Activated CD4-positive, alpha-beta T cell treated with anti-CD3 and anti-CD28 coated beads, Interleukin-2, amount 10 ng/mL, durations not matched to agents 7 days and 5 days (primary cell): ENCODE data around the gene APOBEC3F. TPM values are rescaled to one million over a fixed set of nuclear protein-coding genes. Genes with fewer than 3 reads are reported as not detected.

Experiments used
- CTCF ChIA-PET: fragments of 350-600 bp; sonication (Branson Sonifier 250); formaldehyde crosslinking; loops from one replicate; lab custom pipeline; 2021; ENCODE audit warnings: antibody characterized with exemption; lab: Charles Lee
- POLR2A ChIA-PET: fragments of 350-600 bp; sonication (Branson Sonifier 250); formaldehyde crosslinking; loops from one replicate; lab custom pipeline; 2021; ENCODE audit warnings: antibody characterized with exemption; lab: Charles Lee
- DNase-seq: peaks from one replicate; pipeline ENCODE4 v3.0.0-alpha.2; 2020
- H3K27ac Mint-ChIP-seq: one replicate; pipeline ENCODE4 v1.8.0; 2021; ENCODE audit warnings: mild to moderate bottlenecking, moderate library complexity, mixed read lengths
- H3K27me3 Mint-ChIP-seq: one replicate; pipeline ENCODE4 v1.8.0; 2021; ENCODE audit warnings: mixed read lengths
- H3K36me3 Mint-ChIP-seq: one replicate; pipeline ENCODE4 v1.8.0; 2021; ENCODE audit warnings: low read depth, mixed read lengths
- H3K4me1 Mint-ChIP-seq: one replicate; pipeline ENCODE4 v1.8.0; 2021; ENCODE audit warnings: mixed read lengths
- H3K4me3 Mint-ChIP-seq: one replicate; pipeline ENCODE4 v1.8.0; 2021; ENCODE audit warnings: mild to moderate bottlenecking, moderate library complexity, mixed read lengths
- H3K9me3 Mint-ChIP-seq: one replicate; pipeline ENCODE4 v1.8.0; 2021; ENCODE audit warnings: mixed read lengths
- total RNA-seq, 2 experiments: library from RNA; stranded (reverse); gene quantifications; one replicate each; pipeline ENCODE4 v1.2.3, GENCODE V29; 2021

Gene APOBEC3F
- total RNA-seq, 2 experiments from 2014 or later: 27.9 to 33.8 TPM

DNA sequence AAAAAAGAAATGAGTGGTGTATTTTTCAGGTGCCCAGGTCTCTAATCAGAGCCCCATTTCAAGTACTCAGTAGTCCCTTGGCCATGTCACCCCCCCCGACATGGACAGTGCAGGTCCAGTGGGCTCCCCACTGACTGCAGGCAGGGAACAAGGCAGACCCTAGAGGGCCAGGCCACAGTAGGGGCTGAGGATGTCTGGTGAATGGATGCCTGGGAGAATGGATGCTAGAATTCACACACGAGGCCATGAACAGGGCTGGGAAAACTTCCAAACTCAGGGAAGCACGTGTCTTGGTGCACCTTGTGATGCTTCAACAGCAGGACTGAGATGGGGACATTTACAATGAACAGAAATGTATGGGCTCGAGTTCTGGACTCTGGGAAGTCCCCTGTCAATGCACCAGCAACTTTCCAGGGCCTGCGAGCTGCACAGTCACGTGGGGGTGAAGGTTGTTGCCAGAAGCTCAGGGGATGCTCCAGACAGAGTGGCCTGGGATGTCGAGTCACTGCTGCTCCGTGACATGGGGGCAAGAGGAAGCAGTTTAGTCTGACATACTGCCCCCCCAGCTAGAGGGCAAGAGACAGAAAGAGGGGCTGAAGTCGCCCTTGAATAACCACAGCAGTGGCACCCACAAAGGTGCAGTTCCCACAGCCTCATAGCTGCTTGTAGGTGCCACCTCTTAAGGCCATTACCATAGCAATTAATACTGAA, 39.5 kb downstream of the APOBEC3F start:
- H3K27ac Mint-ChIP-seq: peak overlapping the region; percentile 64

GRCh38 chr22:39081016-39081415, 40.4 kb downstream of the APOBEC3F start:
- CTCF ChIA-PET: interaction anchor here (0.7 kb wide), 1 partner anchor 431 kb away, joined by 3 read pairs; no protein-coding TSS in a partner anchor
- POLR2A ChIA-PET: no interaction called here
- no peaks in the 10 kb centered on the region for H3K27me3 Mint-ChIP-seq
- no peaks in the 10 kb centered on the region for H3K9me3 Mint-ChIP-seq
- H3K27ac Mint-ChIP-seq: peak overlapping the region; percentile 74
- peaks cover 48% of the 10 kb centered on the region for H3K36me3 Mint-ChIP-seq
- peaks cover 65% of the 10 kb centered on the region for H3K4me1 Mint-ChIP-seq
- no peak overlapping the region for H3K4me3 Mint-ChIP-seq
- DNase-seq: no peak

More for the DNA sequence above, 39.5 kb downstream of the APOBEC3F start:
- POLR2A ChIA-PET: no interaction called here
- no peak for DNase-seq
- Mint-ChIP-seq H3K4me1 (peaks cover 62% of the 10 kb centered on the region), H3K27me3 (no peaks in the 10 kb centered on the region), H3K36me3 (peaks cover 42% of the 10 kb centered on the region), H3K9me3 (no peaks in the 10 kb centered on the region), H3K4me3 (no peak overlapping the region)
- CTCF ChIA-PET: interaction anchor here (0.7 to 1.2 kb wide), 2 partner anchors 9 to 432 kb away, joined by 3 to 6 read pairs; no protein-coding TSS in a partner anchor

DNA sequence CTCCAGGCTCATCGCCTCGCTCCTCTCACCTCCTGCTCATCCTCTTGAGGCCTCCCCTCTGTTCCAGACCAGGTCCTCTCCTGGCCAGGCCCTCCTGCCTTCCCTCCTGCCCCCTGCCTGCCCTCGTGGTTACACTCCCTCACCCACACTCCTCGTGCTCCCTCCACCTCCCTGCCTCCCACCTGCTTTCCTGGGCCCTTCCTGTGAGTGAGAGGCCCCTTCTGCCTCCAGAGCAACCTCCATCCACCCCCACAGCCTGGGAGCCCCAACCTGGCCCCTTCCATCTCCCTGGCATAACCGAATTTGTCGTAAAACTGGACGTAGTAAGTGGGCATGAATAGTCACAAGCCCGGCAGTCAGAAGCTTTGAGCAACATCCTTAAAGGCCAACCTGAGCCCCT, 40.9 kb downstream of the APOBEC3F start:
- Mint-ChIP-seq H3K27ac (peak overlapping the region; percentile 74), H3K4me1 (peaks cover 66% of the 10 kb centered on the region), H3K9me3 (no peaks in the 10 kb centered on the region), H3K27me3 (no peaks in the 10 kb centered on the region), H3K36me3 (peaks cover 53% of the 10 kb centered on the region), H3K4me3 (no peak overlapping the region)
- POLR2A ChIA-PET: no interaction called here
- DNase-seq: no peak
- CTCF ChIA-PET: interaction anchor here (1.0 kb wide), 1 partner anchor 37 kb away, joined by 3 read pairs; no protein-coding TSS in a partner anchor

GRCh38 chr22:39083212-39084165, 42.8 kb downstream of the APOBEC3F start:
- Mint-ChIP-seq H3K27ac (peak overlapping the region; percentile 50), H3K4me3 (no peak overlapping the region), H3K27me3 (no peaks in the 10 kb centered on the region), H3K9me3 (no peaks in the 10 kb centered on the region), H3K36me3 (peaks cover 50% of the 10 kb centered on the region), H3K4me1 (peaks cover 71% of the 10 kb centered on the region)
- ChIA-PET CTCF (no interaction called here), POLR2A (no interaction called here)
- DNase-seq: no peak

GRCh38 chr22:39084666-39085065, 44.0 kb downstream of the APOBEC3F start:
- no peak for DNase-seq
- Mint-ChIP-seq H3K4me3 (no peak overlapping the region), H3K27ac (peak overlapping the region; percentile 50), H3K36me3 (peaks cover 49% of the 10 kb centered on the region), H3K4me1 (peaks cover 79% of the 10 kb centered on the region), H3K27me3 (no peaks in the 10 kb centered on the region), H3K9me3 (no peaks in the 10 kb centered on the region)
- ChIA-PET CTCF (no interaction called here), POLR2A (no interaction called here)

GRCh38 chr22:39087098-39087497, 46.4 kb downstream of the APOBEC3F start:
- peak overlapping the region; percentile 97 for H3K27ac Mint-ChIP-seq
- no peak overlapping the region for H3K4me3 Mint-ChIP-seq
- no peaks in the 10 kb centered on the region for H3K27me3 Mint-ChIP-seq
- CTCF ChIA-PET: no interaction called here
- POLR2A ChIA-PET: no interaction called here
- DNase-seq: no peak
- H3K9me3 Mint-ChIP-seq: no peaks in the 10 kb centered on the region
- peaks cover 82% of the 10 kb centered on the region for H3K4me1 Mint-ChIP-seq
- H3K36me3 Mint-ChIP-seq: peaks cover 38% of the 10 kb centered on the region

GRCh38 chr22:39087881-39088684, 47.4 kb downstream of the APOBEC3F start:
- peaks cover 84% of the 10 kb centered on the region for H3K4me1 Mint-ChIP-seq
- CTCF ChIA-PET: interaction anchor here (0.8 to 1.5 kb wide), 3 partner anchors 9 to 23 kb away, joined by 4 to 7 read pairs (median 6); no protein-coding TSS in a partner anchor

DNA sequence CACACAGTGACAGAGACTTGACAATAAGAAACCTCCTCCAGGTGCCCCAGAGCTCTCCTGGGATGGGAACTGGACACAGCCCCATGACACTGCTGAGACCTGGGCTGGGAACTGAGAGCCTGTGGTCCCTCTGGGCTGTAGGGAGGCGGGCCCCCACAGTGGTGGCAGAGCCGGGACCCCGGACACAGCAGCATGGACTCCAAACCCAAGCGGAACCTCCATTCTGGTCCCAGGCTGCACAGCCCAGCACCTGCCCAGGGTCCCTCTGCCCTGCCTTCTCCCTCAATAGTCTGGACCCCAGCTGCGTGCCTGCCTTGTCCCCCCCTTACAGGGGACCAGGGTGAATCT, 48.0 kb downstream of the APOBEC3F start:
- peaks cover 37% of the 10 kb centered on the region for H3K36me3 Mint-ChIP-seq
- POLR2A ChIA-PET: no interaction called here
- peaks cover 85% of the 10 kb centered on the region for H3K4me1 Mint-ChIP-seq
- CTCF ChIA-PET: interaction anchor here (0.7 to 1.5 kb wide), 4 partner anchors 9 to 105 kb away, joined by 4 to 7 read pairs (median 5); no protein-coding TSS in a partner anchor
- H3K27me3 Mint-ChIP-seq: no peaks in the 10 kb centered on the region
- no peak overlapping the region for H3K4me3 Mint-ChIP-seq
- H3K9me3 Mint-ChIP-seq: no peaks in the 10 kb centered on the region
- peak overlapping the region; percentile 97 for H3K27ac Mint-ChIP-seq
- DNase-seq: no peak

More at GRCh38 chr22:39087881-39088684, 47.4 kb downstream of the APOBEC3F start:
- Mint-ChIP-seq H3K4me3 (no peak overlapping the region), H3K27me3 (no peaks in the 10 kb centered on the region), H3K9me3 (no peaks in the 10 kb centered on the region), H3K36me3 (peaks cover 37% of the 10 kb centered on the region), H3K27ac (peak overlapping the region; percentile 97)
- POLR2A ChIA-PET: no interaction called here
- no peak for DNase-seq

- no peak for DNase-seq
- ChIA-PET CTCF (interaction anchor here (1.0 to 1.6 kb wide), 5 partner anchors 9 to 74 kb away, joined by 3 to 7 read pairs (median 3); no protein-coding TSS in a partner anchor), POLR2A (interaction anchor here (1.7 kb wide), 1 partner anchor 12 kb away, joined by 4 read pairs; the partner anchor contains the start of gene APOBEC3G)
- H3K4me1 Mint-ChIP-seq: peaks cover 95% of the 10 kb centered on the region
- peaks cover 35% of the 10 kb centered on the region for H3K36me3 Mint-ChIP-seq
- H3K9me3 Mint-ChIP-seq: no peaks in the 10 kb centered on the region
- H3K27me3 Mint-ChIP-seq: no peaks in the 10 kb centered on the region
- peak overlapping the region; percentile 97 for H3K27ac Mint-ChIP-seq
- peak overlapping the region; percentile 69 for H3K4me3 Mint-ChIP-seq
Measured at GRCh38 chr22:39089928-39090327, 49.3 kb downstream of the APOBEC3F start.

- Mint-ChIP-seq H3K36me3 (peaks cover 30% of the 10 kb centered on the region), H3K4me1 (peaks cover 95% of the 10 kb centered on the region), H3K9me3 (no peaks in the 10 kb centered on the region), H3K27ac (peak overlapping the region; percentile 97), H3K27me3 (no peaks in the 10 kb centered on the region), H3K4me3 (peak overlapping the region; percentile 69)
- POLR2A ChIA-PET: interaction anchor here (1.7 kb wide), 1 partner anchor 13 kb away, joined by 4 read pairs; the partner anchor contains the start of gene APOBEC3G
- CTCF ChIA-PET: interaction anchor here (1.0 to 1.6 kb wide), 3 partner anchors 17 to 74 kb away, joined by 3 read pairs; no protein-coding TSS in a partner anchor
- peak; percentile 92 for DNase-seq
Measured at GRCh38 chr22:39090426-39091064, 49.9 kb downstream of the APOBEC3F start.
